HG02610 (cell line): ENCODE measurements around the gene CELA2A.
"Not testable (repeated sequence)": the region's sequence is repeated elsewhere in the genome, so short reads cannot be mapped to it uniquely, and the experiment has no call there.

Source experiments
- ATAC-seq: cut with Tn5 transposase; IDR thresholded peaks from one replicate; pipeline ENCODE4 v1.9.1; 2021; ENCODE audit warnings: mild to moderate bottlenecking, moderate library complexity; ENCODE audit not compliant: unreplicated experiment

The CELA2A gene

DNA sequence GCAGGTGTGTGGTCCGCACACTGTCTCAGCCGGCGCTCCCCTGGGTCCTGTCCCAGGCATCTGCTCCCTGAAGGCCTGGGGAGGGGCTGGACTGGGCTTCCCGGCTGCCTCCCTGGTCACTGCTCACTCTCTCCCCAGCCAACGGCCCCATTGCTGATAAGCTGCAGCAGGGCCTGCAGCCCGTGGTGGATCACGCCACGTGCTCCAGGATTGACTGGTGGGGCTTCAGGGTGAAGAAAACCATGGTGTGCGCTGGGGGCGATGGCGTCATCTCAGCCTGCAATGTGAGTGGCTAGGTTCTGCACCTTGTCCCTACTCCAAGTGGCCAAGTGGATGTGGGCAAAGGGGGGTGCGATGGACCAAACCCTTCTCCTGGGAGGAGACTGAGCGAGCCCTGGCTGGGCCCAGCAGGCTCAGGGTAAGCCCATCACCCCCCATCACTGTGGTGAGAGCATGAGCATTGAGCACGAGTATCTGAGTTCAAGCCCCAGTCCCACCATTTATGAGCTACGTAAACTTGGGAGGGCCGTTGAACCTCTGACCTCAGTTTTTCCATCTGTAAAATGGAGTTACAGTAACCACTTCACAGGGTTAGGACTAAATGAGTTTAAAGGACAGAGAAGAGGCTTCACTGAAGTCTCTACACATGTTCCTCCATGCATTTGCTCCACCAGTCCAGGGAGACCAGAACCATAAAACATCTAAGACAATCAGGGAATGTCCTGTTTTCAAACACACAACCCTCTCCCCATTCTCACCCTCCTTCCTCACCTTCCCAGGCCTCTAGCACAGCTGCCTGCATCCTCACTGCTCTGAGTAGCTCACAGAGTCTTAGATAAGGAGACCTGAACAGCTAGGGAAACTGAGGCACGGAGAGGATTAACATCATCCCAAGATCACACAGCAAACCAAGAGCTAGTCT is 11.8 kb upstream of the CELA2A start:
- ATAC-seq: no peak

DNA sequence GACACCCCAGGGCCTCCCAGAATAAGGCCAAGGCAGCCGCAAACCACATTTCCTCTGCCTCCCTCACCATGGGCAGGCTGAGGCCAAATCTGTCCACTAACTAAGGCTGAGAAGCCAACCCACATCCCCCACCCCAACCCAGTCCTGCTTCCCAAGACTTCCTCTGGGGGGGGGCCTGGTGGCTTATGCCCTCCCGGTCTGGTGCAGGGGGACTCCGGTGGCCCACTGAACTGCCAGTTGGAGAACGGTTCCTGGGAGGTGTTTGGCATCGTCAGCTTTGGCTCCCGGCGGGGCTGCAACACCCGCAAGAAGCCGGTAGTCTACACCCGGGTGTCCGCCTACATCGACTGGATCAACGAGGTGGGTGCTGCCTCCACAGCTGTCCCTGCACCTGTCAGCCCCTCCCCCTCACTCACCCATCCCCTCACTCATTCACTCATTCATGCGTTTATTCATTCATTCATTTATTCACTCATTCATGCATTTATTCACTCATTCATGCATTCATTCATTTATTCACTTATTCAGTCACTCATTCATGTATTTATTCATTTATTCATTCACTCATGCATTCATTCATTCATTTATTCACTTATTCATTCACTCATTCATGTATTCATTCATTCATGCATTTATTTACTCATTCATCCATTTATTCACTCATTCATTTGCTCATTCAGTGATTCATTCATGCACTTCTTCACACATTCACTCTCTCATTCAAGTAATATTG is 11.0 kb upstream of the CELA2A start:
- no peak for ATAC-seq

DNA sequence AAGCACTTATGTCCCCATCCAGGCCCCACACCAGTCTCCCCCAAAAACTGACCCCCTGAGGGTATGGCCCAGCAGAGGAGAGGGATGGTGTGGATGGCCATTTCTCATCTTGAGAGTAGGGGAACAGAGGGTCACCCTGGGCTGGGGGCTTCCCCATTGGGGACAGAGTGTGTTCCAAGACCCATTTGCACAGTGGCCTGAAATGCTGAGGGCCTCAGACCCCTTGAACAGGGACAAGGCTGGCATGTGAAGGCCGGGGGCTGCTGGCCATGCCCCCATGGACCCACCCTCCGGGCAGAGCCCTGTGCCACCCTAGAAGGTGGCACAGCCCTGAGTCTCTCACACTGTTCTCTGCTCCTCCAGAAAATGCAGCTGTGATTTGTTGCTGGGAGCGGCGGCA is 10.3 kb upstream of the CELA2A start:
- no peak for ATAC-seq

DNA sequence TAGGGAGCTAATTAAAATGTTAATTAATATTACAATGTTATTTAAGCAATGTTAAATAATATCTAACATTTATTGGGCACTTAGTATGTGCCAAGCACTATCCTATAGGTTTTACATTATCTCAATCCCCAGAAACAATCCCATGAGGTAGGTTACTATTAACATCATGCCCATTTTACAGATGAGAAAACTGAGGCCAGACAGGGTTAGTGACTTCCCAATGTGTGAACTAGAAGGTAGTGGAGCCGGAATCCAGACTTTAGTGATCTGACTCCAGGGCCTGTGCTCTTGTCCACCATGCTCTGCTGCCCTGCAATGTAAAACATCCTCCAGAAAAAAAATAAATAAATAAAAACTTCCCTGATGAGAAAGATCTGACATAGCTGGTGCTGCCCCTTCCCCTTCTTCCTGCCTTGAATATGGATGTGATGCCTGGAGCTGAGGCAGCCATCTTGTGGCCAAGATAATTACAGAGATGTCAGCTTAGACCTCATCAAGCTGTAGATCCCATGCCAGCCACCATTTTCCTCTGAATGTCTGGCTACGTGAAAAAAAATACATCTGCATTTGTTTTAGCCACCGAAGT is 7.6 kb upstream of the CELA2A start:
- no peak for ATAC-seq

DNA sequence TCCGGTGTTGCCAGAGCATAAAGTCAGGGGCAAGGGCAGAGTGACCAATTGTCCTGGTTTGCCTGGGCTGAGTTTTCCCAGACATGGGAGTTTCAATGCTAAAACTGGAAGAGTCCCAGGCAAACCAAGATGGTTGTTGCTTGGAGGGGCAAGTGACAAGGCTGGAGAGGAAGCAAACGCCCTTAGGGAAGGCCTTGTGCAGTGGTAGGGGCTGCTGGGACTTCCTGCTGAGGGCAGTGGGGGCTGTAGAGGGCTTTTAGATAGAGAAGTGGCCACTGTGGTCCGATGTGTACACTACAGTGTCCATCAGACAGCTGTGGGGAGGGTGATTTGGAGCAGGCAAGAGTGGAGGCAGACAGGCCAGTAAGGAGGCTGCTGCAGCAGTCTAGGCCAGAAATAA is 7.0 kb upstream of the CELA2A start:
- ATAC-seq: no peak

DNA sequence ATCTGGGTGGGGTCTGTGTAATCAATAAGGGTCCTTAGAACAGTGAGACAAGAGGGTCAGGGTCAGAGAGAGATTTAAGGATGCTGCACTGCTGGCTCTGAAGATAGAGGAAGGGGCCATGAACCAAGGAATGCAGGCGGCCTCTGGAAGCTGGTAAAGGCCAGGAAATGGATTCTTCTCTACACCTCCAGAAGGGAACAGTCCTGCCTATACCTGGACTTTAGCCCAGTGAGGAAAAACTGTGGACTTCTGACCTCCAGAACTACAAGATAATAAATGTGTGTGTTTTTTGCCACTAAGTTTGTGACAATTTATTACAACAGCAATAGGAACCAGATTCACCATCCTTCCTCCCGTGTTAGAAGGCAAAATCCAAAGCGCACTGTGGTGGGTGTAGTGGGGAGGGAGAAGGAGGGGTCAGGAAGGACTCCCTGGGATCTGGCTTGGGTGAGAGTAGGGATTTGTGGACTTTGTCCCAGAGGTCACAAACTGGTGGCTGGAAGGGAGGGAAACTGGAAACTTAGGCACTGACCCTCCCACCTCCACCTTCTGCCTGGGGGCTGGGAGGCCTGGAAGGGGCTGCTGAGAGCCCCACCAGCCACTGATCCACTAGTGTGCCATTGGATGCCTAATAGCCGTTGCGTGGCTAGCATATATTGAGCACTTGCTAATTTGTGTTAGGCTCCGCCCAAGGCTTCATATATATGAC is 5.4 kb upstream of the CELA2A start:
- no peak for ATAC-seq

DNA sequence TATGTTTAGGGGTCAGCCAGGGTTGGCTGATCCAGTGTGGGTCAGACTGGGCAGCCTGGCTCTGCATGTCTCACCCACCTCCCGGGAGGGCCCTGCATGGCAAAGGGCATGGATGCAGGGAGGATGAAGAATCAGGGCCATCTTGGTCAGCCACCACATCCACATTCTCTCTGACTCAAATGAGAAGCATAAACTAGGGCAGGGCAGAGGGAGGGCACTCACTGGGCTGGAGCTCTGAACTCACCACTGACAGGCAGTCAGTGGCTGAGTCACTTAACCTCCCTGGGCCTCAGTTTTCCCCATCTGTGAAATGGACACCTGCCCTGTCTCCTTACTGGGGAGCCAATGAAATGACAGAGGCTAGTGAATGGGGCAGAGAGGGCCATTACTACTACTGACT is 4.3 kb upstream of the CELA2A start:
- ATAC-seq: no peak

DNA sequence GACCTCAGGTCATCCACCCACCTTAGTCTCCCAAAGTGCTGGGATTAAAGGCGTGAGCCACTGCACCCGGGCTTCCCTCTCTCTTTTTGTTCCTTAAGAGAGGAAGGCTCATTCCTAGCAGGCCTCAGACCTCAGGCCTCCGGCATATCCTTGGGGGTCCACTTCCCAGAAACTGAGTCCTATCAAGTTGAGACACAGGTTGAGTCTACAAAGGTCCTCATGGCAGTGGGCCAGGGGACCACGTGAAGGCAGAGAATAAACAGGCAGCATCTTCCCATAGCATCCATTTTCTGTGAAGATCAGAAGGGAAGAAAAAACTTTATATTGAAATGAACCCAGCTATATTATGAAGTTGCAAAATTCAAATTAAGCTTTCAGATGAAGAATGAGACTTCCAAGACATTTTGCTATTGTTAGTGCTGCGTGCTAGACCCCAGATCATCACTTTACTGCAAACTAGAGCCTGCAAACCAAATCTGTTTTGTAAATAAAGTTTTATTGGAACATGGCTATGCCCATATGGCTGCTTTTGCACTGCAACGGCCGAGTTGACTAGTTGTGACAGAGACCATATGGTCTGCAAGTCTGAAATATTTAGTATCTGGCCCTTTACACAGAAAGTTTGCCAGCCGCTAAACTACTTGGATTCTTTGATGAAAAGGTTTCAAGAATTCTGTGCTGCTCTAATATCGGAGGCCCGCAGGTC is 3.5 kb upstream of the CELA2A start:
- no peak for ATAC-seq

DNA sequence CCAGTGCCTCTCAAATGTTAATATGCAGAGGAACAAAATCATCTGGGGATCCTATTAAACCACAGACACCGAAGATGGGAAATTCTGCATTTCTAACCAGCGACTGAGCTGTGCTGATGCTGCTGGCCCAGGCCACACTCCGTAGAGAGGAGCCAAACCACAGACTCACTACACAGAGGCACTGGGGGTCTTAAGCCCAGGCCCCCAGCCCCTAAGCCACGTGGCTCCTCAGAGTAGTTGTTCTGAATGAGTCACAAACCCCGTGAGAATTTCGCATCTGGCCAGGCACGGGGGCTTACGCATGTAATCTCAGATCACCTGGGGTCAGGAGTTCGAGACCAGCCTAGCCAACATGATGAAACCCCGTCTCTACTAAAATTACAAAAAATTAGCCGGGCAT is 2.8 kb upstream of the CELA2A start:
- no peak for ATAC-seq

DNA sequence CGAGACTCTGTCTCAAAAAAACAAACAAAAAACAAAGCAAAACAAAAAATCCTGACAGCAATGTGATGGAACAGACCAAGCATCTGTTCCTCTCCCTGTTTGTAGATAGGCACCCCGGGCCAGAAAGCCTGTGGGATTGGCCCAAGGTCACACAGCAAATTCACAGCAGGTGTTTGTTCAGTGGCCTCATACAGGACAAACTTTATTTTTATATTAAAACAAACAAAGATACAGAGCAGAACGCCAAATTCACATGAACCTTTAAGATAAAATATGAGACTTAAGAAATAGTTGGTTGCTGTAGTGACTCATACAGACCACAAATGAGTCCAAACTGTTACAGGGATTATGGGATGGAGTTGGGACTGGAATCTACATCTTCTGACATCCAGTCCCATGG is 2.3 kb upstream of the CELA2A start:
- no peak for ATAC-seq

DNA sequence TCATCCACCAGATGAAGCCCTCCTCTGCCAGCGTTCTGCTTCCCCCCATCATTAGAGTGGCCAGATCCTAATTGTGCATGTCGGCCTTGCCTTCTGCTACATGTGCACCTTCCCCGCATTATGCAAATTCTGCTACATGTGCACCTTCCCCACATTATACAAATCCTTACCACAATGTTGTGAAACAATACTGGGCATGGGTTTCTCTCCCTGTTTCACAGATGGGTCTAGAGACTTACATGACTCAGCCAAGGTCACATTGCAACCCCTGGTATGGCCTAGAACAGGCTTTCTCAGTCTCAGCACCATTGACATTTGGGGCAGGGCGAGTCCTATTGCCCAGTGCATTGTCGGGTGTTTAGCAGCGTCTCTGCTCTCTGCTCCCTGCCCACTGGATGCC is 1.0 kb upstream of the CELA2A start:
- no peak for ATAC-seq

DNA sequence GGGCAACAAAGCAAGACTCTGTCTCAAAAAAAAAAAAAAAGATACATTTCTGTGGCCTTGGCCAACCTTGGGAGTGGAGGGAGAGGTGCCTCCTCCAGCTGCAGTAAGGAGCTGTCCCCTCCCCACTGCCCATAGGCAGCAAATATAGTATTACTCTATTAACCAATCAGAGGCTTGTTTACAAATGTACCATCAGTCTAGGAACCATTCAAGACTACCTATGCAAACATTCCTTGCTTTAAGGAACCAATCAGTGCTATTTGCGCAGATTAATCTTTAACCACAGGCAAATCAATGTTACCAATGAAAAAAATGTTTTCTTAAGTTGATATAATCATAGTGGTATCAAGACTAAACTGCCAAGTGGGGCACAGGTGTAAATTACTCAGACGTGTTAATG is 1.1 kb downstream of the CELA2A start:
- ATAC-seq: no peak

DNA sequence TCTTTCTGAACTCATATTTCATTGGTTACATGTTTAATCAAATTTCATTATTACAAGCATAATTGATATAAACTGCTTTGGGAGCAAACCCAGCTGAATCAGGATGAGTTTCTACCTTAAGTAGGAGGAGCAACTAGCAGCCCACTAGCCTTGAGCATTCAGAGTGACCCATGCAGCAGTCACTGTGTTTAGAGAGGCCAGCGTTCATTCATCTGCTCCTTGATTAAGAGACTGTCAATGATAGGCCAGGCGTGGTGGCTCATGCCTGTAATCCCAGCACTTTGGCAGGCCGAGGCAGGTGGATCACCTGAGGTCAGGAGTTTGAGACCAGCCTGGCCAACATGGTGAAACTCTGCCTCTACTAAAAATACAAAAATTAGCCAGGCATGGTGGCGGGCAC is 1.9 kb downstream of the CELA2A start:
- ATAC-seq: not testable (repeated sequence)

DNA sequence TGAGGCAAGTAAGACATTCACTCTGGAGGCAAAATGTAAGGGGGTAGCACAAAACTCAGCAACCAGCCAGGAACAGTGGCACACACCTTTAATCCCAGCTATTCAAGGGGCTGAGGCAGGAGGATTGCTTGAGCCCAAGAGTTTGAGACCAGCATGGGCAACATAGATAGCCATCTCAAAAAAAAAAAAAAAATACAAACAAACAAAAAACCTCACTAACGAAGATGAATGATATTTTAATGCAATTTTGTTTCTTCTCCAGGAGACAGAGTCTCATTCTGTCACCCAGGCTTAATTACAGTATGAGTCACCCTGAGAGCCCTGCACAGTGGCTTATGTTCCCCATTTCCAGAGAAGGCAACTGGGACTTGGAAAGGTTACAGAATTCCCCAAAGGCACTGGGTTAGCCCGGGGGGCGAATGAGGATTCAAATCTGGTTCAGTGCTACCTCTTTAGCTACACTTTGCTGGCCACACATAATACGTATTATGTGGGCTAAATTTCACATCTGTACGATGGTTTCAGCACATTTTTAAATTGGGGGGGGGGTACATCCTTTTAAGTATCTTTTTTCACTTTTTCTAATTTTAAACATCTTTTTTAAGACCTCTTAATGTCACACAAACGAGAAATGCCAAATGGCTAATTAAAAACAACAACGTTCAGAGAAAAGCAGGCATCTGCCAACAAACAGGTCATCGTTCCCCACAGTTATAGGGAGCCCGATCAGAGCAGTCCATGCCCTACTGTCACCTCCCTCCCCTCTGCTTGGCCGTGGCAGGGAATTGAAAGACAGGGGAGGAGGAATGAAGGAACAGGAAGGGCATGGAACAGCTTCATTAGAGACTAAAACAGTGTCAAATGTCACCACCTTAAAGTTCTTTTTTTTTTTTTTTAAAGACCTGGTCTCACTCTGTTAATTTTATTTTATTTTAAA is 3.5 kb downstream of the CELA2A start:
- ATAC-seq: no peak

DNA sequence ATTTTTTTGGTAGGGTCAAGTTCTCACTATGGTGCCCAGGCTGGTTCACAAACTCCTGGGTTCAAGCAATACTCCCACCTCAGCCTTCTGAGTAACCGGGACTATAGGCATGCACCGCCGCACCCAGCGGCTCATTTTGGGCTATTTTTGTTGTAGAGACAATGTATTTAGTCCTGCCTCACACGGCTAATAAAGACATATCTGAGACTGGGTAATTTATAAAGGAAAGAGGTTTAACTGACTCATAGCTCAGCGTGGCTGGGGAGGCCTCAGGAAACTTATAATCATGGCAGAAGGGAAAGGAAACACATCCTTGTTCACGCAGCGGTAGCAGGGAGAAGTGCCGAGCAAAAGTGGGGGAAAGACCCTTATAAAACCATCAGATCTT is 4.2 kb downstream of the CELA2A start:
- ATAC-seq: no peak

DNA sequence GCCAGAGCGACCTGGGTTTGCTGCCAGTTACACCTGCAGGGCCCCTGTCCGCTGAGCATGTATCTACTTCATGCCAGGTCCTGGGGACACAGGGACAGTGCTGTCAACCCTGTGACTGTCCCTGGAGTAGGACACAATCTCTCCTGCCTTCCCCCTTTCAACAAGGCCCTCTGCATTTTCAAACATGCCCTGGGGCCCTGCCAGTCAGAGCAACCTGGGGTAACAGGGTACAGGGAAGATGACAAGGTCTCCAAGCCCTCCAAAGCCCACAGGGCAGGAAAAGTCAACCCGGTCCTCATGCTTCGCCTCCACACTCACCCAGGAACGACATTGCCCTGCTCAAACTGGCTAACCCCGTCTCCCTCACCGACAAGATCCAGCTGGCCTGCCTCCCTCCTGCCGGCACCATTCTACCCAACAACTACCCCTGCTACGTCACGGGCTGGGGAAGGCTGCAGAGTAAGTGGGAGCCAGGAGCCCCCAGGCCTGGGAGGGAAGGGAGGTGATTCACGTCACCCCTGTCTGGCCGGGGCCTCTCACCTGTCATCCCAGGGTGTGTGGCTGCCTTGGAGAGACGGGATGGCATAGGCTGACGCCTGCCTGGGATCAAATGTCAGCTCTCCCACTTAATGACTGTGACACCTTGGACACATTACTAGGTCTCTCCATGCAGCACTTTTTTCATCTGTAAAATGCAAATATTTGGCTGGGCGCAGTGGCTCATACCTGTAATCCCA is 6.7 kb downstream of the CELA2A start:
- ATAC-seq: not testable (repeated sequence)

DNA sequence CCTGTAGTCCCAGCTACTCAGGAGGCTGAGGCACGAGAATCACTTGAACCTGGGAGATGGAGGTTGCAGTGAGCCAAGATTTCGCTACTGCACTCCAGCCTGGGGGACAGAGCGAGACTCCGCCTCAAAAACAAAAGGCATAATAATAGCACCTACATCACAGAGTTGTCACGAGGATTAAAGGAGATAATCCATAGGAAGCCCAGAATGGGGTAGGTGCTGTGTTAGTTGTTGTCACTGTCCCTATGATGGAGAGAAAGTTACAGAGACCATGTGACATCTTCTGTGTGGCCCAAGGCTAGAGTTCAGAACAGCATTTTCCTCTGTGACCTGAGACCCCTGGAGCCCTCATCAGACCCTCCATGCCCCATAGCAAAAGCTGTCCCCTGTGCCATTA is 7.4 kb downstream of the CELA2A start:
- not testable (repeated sequence) for ATAC-seq

DNA sequence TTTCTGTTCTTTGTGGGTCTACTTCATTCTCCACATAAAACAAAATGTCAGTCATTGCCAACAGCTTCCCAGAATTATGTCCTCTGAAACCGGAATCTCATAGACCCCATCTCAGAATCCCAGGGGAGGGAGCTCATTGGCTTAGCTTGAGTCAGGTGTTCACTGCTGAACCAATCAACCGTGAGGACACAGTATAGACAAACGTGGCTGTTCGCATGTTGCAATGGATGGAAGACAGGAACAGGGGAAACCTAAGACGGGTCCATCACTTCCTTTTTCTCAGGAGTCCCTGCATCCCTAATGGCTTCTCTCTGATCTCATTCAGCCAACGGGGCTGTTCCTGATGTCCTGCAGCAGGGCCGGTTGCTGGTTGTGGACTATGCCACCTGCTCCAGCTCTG is 9.1 kb downstream of the CELA2A start:
- ATAC-seq: no peak
